Ishikawa (cell line): ENCODE data around the gene PGBD5.

Experiments
- EGR1 ChIP-seq: IDR thresholded peaks from 2 replicates; pipeline ENCODE4 v1.6.1; 2012
- EP300 ChIP-seq: IDR thresholded peaks from 2 replicates; pipeline ENCODE4 v1.6.1; 2012; ENCODE audit warnings: borderline replicate concordance

DNA sequence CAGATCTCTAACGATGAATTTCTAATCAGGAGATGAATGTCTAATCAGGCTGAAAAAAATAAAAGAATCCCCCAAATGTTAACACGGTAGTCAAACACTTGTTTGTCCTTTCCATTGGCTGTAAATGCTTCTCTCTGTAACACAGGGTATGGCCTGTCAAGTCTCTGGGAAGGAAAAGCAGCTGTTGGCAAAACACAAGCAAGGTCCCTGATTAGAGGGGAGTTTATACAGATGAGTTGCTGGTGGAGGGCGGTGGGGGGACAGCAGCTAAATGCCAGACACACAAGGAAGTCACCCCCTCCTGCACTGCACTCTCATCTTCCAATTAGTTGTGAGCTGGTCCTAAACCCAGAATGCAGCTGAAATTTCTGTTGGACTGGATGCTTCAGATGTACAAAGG, 51.0 kb downstream of the PGBD5 start:
- TF ChIP-seq EP300 (no peak), EGR1 (no peak)
